Mesenteric fat pad (tissue), 1 donor: ENCODE data around the gene TRIML1. TPM values are rescaled to one million over a fixed set of nuclear protein-coding genes. Genes with fewer than 3 reads are reported as not detected.
"Not testable (repeated sequence)": the region's sequence is repeated elsewhere in the genome, so short reads cannot be mapped to it uniquely, and the experiment has no call there.

ENCODE experiments used
- DNase-seq: peaks from one replicate; pipeline ENCODE4 v3.0.0-alpha.2; 2020; ENCODE audit warnings: low spot score
- total RNA-seq: library from RNA; stranded (reverse); fragmentation: NEBNext Ultra II Directional; extraction: Animal tissue kit (Norgen Biotek cat#: 25700); gene quantifications from one replicate; pipeline ENCODE4 v1.2.1, GENCODE V29; 2021
- donor health status: DM: yes; HTN: yes; CAD: no.

TRIML1 gene
- total RNA-seq, 1 donor from 2014 or later, result not detected

- no peak for DNase-seq
Measured at GRCh38 chr4:188147776-188148175, 8.5 kb downstream of the TRIML1 start.

GRCh38 chr4:188154668-188155405, 15.6 kb downstream of the TRIML1 start:
- no peak for DNase-seq

DNA sequence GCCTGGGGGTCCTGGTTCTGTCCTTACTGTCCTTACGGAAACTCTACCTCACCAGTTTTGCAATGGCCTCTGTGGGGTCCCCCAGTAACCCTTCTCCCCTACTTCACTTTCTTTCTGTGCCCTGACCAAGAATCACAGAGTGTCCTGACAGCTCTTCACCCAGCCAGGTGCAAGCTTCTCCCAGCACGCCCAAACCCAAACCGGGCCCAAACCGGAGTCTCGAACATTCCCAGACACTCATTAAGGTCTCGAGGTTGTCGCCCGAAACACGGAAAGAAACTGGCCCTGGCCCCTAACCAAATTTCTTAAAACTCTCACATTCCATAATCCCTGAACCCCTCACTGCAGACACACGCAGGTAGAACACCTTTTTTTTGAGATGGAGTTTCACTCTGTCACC, 19.1 kb downstream of the TRIML1 start:
- DNase-seq, result no peak

GRCh38 chr4:188159513-188160226, 20.4 kb downstream of the TRIML1 start:
- DNase-seq, result not testable (repeated sequence)

DNA sequence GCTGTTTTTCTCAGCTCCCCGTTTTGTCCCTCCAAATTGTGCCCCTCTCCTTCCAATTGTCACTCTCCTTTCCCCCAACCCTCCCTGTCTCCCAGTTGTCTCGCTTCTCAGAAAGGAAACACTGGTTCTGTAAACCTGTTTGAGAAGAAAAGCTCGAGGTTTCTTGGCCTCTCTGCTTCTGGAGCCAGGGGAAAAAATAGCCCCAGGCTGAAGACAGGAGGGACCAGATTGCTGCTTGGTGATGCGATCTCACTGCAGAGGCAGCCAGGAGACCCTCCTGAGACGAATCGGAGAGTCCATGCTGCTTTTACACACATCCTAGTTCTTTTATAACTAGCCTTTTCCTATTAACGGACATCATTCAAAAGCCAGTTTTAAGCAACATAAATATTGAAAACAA, 21.2 kb downstream of the TRIML1 start:
- DNase-seq, result no peak

DNA sequence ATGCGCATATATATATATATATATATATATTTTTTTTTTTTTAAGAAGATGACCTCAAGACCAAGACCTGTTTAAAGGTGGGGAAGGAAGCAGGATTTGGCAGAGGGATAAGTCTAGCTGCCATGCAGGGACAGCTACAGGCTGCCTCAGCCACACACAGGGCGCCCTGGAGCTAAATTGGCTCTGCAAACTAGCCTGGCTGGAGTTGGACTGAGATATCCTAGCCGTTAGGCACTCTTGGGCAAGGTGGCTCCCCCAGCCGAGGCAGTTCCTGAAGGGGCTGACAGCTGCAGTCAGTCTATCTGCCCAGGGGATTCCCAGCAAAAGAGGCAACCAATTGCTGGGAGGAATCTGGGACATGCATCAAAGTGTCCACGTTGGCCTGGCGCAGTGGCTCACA, 21.9 kb downstream of the TRIML1 start:
- no peak for DNase-seq

DNA sequence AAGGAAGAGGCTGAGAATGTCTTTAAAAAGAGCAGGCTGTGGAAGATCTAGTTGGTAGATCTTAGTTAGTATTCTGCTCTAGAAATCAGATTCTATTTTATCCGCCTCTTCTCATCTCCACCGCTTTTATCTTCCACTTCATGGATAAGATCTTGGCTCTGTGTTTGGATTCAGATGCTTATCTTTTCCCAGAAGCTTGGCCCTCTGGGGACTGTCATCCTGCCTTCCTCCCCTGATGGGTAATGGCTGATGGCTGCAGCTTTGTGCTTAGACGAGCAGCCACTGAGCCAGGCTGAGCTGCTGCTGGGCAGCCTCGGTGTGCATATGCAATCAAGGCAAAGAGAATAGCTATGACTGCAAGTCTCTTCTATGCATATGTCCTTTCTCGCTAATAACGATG, 23.5 kb downstream of the TRIML1 start:
- DNase-seq, result no peak

DNA sequence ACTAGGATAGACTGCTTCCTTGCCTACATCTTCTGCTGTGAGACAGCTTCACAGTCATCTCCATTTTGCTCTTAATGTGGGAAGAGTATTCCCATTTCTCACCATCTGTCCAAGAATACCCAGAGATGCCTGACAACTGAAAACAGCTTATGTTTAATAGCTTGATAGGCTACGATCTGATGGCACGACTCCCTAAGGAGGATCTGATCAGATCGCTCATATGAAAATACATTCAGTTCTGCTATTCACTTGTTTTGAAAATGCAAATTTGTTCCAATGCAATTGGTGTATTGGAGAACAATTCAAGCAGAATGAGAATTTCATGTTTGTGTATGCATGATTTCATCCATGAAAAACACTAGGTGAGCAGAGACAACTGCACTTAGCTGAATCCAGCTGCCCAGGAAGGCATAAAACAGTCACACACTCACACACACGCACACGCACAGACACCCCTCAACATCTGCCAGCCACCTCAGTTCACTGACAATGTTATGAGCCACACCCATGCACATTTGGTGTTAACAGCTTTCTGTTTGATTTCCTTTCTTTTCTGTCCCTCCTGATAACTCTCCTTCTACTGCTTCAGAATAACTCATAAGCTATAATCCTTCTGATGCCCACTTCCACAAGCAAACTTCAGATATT, 29.6 kb downstream of the TRIML1 start:
- no peak for DNase-seq

GRCh38 chr4:188171551-188171950, 32.3 kb downstream of the TRIML1 start:
- no peak for DNase-seq

GRCh38 chr4:188175288-188175687, 36.0 kb downstream of the TRIML1 start:
- DNase-seq, result no peak

- DNase-seq, result no peak
Measured at GRCh38 chr4:188177997-188178675, 38.9 kb downstream of the TRIML1 start.

DNA sequence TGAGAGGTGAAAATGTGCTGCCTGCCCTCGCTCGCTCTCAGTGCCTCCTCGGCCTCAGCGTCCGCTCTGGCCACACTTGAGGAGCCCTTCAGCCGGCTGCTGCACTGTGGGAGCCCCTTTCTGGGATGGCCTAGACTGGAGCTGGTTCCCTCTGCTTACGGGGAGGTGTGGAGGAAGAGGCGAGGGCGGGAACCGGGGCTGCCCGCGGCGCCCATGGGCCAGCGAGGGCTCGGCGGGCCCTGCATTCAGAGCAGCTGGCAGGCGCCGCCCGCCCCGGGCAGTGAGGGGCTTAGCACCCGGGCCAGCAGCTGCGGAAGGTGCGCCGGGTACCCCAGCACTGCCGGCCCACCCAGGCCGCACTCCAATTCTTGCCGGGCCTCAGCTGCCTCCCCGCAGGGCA, 39.6 kb downstream of the TRIML1 start:
- no peak for DNase-seq

DNA sequence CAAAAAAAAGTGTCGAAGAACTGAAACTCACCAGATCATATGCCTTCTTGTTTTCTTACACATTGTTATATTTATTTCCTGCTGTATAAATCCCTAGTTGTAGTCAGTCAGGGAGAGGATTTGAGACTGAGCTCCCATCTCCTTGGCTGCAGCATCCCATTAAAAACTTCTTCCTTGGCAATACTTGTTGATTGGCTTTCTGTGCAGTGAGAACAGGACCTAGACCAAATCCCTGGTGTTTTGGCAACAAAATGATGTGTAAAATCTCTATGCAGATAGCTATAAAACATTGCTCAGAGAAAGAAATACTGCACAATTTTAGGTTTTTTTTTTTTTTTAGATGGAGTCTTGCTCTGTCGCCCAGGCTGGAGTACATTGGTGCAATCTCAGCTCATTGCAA, 47.9 kb downstream of the TRIML1 start:
- no peak for DNase-seq

DNA sequence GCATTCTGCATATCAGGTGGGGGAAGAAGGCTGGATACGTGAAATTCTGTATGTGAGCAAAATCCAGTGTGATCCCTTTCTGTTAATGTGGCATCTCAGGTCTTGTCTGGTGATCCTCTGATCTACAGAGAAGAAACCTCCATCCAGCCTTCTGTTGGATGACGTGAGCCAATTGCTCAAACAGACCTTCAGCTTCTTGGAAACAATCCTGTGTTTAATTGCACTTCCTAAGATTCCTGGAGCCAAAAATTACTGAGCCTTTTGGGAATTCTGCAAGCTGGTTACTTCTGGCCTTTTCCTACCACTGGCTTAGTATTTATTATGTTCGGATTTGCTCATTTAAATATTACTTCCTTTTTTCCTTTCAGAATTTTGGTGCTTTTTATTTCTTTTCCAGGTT, 51.2 kb downstream of the TRIML1 start:
- DNase-seq, result no peak

GRCh38 chr4:188194421-188194820, 55.2 kb downstream of the TRIML1 start:
- DNase-seq, result no peak

DNA sequence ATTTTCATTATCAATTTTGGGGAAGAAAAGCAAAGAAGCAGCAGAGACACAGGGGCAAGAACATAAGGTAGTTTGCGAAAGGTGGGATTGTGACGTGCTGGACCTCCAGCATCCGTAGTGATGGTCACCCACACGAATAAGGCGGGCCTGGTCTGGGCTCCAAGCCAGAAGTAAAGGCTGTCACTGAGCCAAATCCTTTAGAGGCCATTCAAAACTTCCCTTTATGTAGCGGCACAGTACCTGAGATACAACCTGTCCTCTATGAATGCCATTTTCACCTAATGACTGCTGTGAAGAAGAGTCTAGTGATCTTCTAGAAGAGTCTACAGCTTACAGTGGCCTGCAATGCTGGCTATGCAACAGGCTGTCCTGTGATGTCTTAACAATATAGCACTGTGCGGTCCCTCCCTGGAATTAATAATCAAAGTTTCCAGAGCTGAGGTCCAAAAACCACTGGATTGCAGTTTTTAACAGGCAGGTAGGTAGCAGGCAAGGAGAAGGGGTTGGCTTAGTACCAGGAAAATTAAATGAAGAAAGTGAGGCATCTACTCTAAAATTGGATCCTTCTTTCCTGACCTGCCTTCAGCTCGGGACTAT, 56.2 kb downstream of the TRIML1 start:
- no peak for DNase-seq

DNA sequence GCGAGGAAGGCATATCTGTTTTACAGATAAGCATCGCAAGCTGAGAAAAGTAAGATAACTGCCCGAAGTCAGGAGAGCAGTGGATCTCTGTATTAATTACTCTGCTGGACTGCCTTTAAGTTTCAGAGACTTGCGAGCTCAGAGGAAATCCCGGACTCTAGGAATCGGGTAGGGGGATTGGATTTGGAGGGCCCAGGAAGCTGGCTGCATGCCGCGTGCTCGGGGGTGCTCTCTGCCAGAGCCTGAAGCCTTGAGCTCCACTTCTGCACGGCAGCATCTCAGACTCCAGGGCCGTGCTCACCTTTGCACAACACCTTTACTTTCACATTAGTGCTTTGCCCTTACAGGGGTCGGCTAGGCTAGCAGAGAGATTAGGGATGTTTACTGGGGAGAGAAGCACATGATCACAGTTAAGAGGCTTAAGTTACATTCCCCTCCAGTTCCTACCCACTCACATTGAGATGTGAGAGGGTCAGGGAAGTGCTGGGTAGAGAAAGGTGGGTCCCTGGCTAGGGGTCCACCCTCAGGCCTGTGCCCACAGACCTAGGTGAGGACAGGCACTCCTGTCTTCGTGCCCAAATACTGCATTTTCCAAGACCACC, 57.0 kb downstream of the TRIML1 start:
- DNase-seq, result no peak
